Kidney (tissue), 14 donors: Measurements from ENCODE around the gene CERK. TPM values are rescaled to one million over a fixed set of nuclear protein-coding genes. Genes with fewer than 3 reads are reported as not detected.

Source experiments
- DNase-seq, 5 donors: peaks; one replicate each; pipeline ENCODE4 v3.0.0-alpha.2; 2013 to 2020
- FAIRE-seq: peaks from 2 replicates; lab custom pipeline; 2012; peaks lifted over from hg19 to GRCh38; lab: Jason Lieb, UNC
- H3K27ac ChIP-seq, 2 donors: one replicate each; pipeline ENCODE4 v1.7.0; 2013; ENCODE audit warnings: low read depth in 2 of 2, low read length in 2 of 2, inconsistent platforms in 1 of 2
- H3K27me3 ChIP-seq: one replicate; pipeline ENCODE4 v1.7.1; 2013; ENCODE audit warnings: low read length, inconsistent platforms; ENCODE audit not compliant: control insufficient read depth, insufficient read depth
- H3K36me3 ChIP-seq, 3 donors: one replicate each; pipeline versions ENCODE4 v1.7.0 to v1.7.1; 2013; ENCODE audit warnings: low read length in 3 of 3, control low read depth in 1 of 3, inconsistent platforms in 1 of 3; ENCODE audit not compliant: insufficient read depth in 3 of 3, control insufficient read depth in 2 of 3
- H3K4me1 ChIP-seq, 3 donors: one replicate each; pipeline versions ENCODE4 v1.7.0 to v1.7.1; 2013; ENCODE audit warnings: low read length in 3 of 3, inconsistent platforms in 1 of 3, low read depth in 1 of 3; ENCODE audit not compliant: control insufficient read depth in 2 of 3, insufficient read depth in 2 of 3
- H3K4me3 ChIP-seq, 3 donors: one replicate each; pipeline versions ENCODE4 v1.7.0 to v1.8.1; 2013; ENCODE audit warnings: low read length in 3 of 3, control low read depth in 1 of 3, inconsistent platforms in 1 of 3
- H3K9ac ChIP-seq, 3 donors: one replicate each; pipeline versions ENCODE4 v1.7.0 to v1.7.1; 2013; ENCODE audit warnings: low read length in 3 of 3, control low read depth in 1 of 3, inconsistent platforms in 1 of 3
- H3K9me3 ChIP-seq, 3 donors: one replicate each; pipeline versions ENCODE4 v1.7.0 to v1.7.1; 2013; ENCODE audit warnings: low read length in 3 of 3, control low read depth in 1 of 3, inconsistent platforms in 1 of 3; ENCODE audit not compliant: control insufficient read depth in 2 of 3, insufficient read depth in 1 of 3
- intact Hi-C: fragments of 100-400 bp; cut with DNase I; formaldehyde crosslinking; loops from one replicate; pipeline ENCODE4 v1.11.1; 2022
- polyA plus RNA-seq: library from polyadenylated mRNA; stranded (reverse); fragments of 350-450 nt; fragmentation: Illumina TruSeq; extraction: RNeasy Lipid Tissue Mini Kit (QIAGEN cat#74804); gene quantifications from one replicate; pipeline ENCODE4 v1.2.3, GENCODE V29; 2014; ENCODE audit warnings: low read depth, low replicate concordance; ENCODE audit not compliant: insufficient read depth
- total RNA-seq: library from RNA; stranded (reverse); fragmentation: NEBNext Ultra II Directional; extraction: Animal tissue kit (Norgen Biotek cat#: 25700); gene quantifications from one replicate; pipeline ENCODE4 v1.2.1, GENCODE V29; 2021
- TF ChIP-seq, protein P1 (sequence below): IDR thresholded peaks from 3 replicates; pipeline ENCODE4 v1.5.1; 2012; ENCODE audit warnings: mild to moderate bottlenecking, moderate library complexity, borderline replicate concordance; ENCODE audit not compliant: insufficient read depth; ENCODE audit errors: extremely low read depth
- donor health status: control.
- donor health status: control.
- donor health status: control.
- donor health status: control.
- donor health status: control.
- donor health status: DM: yes; HTN: yes; CAD: no.
- donor health status: Normal renal cell carcinoma (clear cell type).

Gene CERK
- total and polyA plus RNA-seq, 2 donors from 2014 or later = 21.6 to 28.2 TPM

DNA sequence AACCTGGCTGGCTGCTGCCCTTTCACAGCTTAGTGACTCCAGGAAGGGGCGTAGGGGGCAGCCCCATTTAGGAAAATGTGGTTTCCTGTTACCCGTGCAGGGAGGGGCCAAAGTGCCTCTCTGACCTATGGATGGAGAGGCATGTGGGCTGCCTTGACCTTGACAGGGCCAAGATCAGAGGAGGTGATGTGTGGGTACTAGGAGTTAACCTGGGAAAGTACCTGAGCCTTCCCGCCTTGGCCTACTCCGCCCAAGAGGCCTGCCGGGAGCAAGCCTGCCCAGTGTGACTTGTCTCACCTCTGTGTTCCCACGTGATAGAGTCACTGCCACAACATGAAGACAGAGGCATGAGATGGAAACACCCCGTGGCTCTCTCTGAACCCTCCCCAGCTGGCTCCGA lies 84.5 kb downstream of the CERK start:
- no peaks in the 10 kb centered on the region for H3K36me3 ChIP-seq
- no peak overlapping the region for H3K9ac ChIP-seq
- no peaks in the 10 kb centered on the region for H3K27me3 ChIP-seq
- H3K4me1 ChIP-seq = peaks cover 4 to 25% (median 8%) of the 10 kb centered on the region in 3 donors
- H3K9me3 ChIP-seq = no peaks in the 10 kb centered on the region
- FAIRE-seq (no peak), DNase-seq (no peak)
- H3K4me3 ChIP-seq = no peak overlapping the region
- TF ChIP-seq, protein P1, sequence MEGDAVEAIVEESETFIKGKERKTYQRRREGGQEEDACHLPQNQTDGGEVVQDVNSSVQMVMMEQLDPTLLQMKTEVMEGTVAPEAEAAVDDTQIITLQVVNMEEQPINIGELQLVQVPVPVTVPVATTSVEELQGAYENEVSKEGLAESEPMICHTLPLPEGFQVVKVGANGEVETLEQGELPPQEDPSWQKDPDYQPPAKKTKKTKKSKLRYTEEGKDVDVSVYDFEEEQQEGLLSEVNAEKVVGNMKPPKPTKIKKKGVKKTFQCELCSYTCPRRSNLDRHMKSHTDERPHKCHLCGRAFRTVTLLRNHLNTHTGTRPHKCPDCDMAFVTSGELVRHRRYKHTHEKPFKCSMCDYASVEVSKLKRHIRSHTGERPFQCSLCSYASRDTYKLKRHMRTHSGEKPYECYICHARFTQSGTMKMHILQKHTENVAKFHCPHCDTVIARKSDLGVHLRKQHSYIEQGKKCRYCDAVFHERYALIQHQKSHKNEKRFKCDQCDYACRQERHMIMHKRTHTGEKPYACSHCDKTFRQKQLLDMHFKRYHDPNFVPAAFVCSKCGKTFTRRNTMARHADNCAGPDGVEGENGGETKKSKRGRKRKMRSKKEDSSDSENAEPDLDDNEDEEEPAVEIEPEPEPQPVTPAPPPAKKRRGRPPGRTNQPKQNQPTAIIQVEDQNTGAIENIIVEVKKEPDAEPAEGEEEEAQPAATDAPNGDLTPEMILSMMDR = no peak
- H3K27ac ChIP-seq = no peak overlapping the region
- intact Hi-C loops = no loop called here

DNA sequence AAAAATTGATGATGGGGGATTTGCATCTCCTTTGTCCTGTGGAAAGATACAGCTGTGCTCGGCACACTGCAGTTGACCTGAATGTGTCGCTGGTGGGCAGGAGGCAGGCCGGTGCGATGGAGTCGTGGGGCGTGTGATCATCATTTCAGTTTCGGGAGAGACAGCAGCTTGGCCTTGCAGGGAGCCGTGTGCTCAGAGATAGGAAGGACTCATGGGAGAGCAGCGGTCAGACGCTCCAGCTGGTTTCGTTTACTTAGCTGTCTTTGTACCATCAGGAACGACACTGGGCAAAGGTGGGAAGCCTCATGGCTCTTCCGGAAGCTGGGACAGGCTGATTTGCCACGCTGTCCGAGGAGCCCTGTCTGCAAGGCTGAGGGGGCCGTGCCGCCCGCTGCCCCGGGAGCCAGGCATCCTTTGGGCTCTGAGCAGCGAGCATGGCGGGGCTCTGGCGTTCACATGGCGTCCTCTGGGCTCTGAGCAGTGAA lies 85.2 kb downstream of the CERK start:
- TF ChIP-seq, protein P1 = no peak
- FAIRE-seq (no peak), DNase-seq (peak in 2 of 5 donors; percentile 62 to 69)
- intact Hi-C loops = no loop called here
- Histone ChIP-seq H3K36me3 (no peaks in the 10 kb centered on the region), H3K9ac (no peak overlapping the region), H3K27ac (peak overlapping the region in 1 of 2 donors; percentile 32), H3K4me3 (no peak overlapping the region), H3K9me3 (no peaks in the 10 kb centered on the region), H3K4me1 (peaks cover 4 to 25% (median 8%) of the 10 kb centered on the region in 3 donors), H3K27me3 (no peaks in the 10 kb centered on the region)

DNA sequence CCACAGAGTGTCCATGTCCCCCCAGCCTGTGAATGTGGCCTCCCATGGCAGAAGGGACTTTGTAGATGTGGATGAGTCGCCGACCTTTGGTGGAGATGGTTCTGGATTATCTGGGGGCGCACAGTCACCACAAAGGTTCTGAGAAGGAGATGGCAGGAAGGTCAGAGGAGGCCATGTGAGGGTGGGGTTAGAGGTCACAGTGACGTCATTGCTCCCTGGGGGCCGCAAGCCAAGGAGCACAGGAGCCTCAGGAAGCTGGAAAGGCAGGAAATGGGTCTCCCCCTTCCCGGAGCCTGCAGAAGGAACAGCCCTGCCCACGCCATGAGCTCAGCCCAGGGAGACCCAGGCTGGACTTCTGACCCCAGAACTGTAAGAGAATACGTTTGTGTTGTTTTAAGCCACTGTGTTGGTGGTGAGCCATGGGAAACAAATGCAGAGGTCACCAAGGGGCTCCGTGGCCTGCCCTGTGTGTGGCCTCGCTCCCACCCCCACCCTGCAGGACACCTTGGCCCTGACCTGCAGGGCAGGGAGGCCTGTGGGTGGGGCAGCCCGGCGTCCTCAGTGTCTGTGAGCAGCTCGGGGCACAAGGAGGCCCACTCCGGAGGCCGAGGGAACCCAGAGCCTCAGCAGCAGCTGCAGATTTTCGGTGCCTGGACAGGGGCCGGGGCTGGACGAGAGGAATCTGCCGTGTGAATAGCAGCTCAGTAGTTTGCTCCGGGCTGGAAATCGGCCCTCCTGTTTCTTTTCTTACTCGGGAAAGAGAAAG lies 85.8 kb downstream of the CERK start:
- H3K36me3 ChIP-seq = no peaks in the 10 kb centered on the region
- H3K4me3 ChIP-seq = no peak overlapping the region
- DNase-seq (peak in 3 of 5 donors; percentile 66 to 81 (median 72)), FAIRE-seq (no peak)
- H3K27ac ChIP-seq = peak overlapping the region; percentile 32 to 71
- intact Hi-C loops = no loop called here
- peaks cover 4 to 25% (median 8%) of the 10 kb centered on the region in 3 donors for H3K4me1 ChIP-seq
- H3K9me3 ChIP-seq = no peaks in the 10 kb centered on the region
- H3K27me3 ChIP-seq = no peaks in the 10 kb centered on the region
- no peak overlapping the region for H3K9ac ChIP-seq
- TF ChIP-seq, protein P1 = no peak
